ENCODE measurements around the gene ANKHD1. TPM values are rescaled to one million over a fixed set of nuclear protein-coding genes. Genes with fewer than 3 reads are reported as not detected.

ANKHD1 gene
- total RNA-seq, 1 experiment from 2014 or later: 113 TPM

- DNase-seq (ENCODE audit: low spot score) (peak; percentile 87), ATAC-seq (peak; percentile 93)
- Mint-ChIP-seq H3K4me3 (peak overlapping the region; percentile 61), H3K27ac (peak overlapping the region; percentile 95), H3K9me3 (no peaks in the 10 kb centered on the region), H3K36me3 (no peaks in the 10 kb centered on the region), H3K27me3 (ENCODE audit: low read depth) (peaks cover 8% of the 10 kb centered on the region; the same call in 1 of the 2 replicates), H3K4me1 (peaks cover 10% of the 10 kb centered on the region)
- POLR2A ChIA-PET: interaction anchor here (0.6 kb wide), 1 partner anchor 151 kb away, joined by 3 read pairs; no protein-coding TSS in a partner anchor
- TF ChIP-seq HMGXB4 (CRISPR knock-in tag; IDR thresholded peaks at IDR 0.05) (peak; percentile 55; the same call in 1 of the 2 replicates), JAZF1 (CRISPR knock-in tag; IDR thresholded peaks at IDR 0.05) (no peak), IRF2 (CRISPR knock-in tag; IDR thresholded peaks at IDR 0.05; ENCODE audit: borderline replicate concordance, low read depth) (no peak), SMAD4 (CRISPR knock-in tag; IDR thresholded peaks at IDR 0.05) (no peak), OVOL2 (CRISPR knock-in tag; IDR thresholded peaks at IDR 0.05; ENCODE audit: borderline replicate concordance) (no peak), CTCF (IDR thresholded peaks at IDR 0.05) (peak; percentile 69), GRHL2 (CRISPR knock-in tag; IDR thresholded peaks at IDR 0.05; ENCODE audit: insufficient replicate concordance, severe bottlenecking) (no peak), ZBTB43 (CRISPR knock-in tag; IDR thresholded peaks at IDR 0.05) (no peak), SP1 (CRISPR knock-in tag; conservative IDR thresholded peaks at IDR 0.05) (no peak), ZBTB21 (CRISPR knock-in tag; IDR thresholded peaks at IDR 0.05; ENCODE audit: borderline replicate concordance) (no peak)
- TF ChIP-seq, protein P1, sequence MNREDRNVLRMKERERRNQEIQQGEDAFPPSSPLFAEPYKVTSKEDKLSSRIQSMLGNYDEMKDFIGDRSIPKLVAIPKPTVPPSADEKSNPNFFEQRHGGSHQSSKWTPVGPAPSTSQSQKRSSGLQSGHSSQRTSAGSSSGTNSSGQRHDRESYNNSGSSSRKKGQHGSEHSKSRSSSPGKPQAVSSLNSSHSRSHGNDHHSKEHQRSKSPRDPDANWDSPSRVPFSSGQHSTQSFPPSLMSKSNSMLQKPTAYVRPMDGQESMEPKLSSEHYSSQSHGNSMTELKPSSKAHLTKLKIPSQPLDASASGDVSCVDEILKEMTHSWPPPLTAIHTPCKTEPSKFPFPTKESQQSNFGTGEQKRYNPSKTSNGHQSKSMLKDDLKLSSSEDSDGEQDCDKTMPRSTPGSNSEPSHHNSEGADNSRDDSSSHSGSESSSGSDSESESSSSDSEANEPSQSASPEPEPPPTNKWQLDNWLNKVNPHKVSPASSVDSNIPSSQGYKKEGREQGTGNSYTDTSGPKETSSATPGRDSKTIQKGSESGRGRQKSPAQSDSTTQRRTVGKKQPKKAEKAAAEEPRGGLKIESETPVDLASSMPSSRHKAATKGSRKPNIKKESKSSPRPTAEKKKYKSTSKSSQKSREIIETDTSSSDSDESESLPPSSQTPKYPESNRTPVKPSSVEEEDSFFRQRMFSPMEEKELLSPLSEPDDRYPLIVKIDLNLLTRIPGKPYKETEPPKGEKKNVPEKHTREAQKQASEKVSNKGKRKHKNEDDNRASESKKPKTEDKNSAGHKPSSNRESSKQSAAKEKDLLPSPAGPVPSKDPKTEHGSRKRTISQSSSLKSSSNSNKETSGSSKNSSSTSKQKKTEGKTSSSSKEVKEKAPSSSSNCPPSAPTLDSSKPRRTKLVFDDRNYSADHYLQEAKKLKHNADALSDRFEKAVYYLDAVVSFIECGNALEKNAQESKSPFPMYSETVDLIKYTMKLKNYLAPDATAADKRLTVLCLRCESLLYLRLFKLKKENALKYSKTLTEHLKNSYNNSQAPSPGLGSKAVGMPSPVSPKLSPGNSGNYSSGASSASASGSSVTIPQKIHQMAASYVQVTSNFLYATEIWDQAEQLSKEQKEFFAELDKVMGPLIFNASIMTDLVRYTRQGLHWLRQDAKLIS (CRISPR knock-in tag; IDR thresholded peaks at IDR 0.05; ENCODE audit: borderline replicate concordance): no peak
- CTCF ChIA-PET: interaction anchor here (0.6 to 4.5 kb wide), 18 partner anchors 9 to 1854 kb away, joined by 3 to 247 read pairs (median 10); partner anchors contain the start of genes ANKHD1, EIF4EBP3 and HBEGF
Observed at GRCh38 chr5:140357726-140358093, 43.9 kb upstream of the ANKHD1 start.

DNA sequence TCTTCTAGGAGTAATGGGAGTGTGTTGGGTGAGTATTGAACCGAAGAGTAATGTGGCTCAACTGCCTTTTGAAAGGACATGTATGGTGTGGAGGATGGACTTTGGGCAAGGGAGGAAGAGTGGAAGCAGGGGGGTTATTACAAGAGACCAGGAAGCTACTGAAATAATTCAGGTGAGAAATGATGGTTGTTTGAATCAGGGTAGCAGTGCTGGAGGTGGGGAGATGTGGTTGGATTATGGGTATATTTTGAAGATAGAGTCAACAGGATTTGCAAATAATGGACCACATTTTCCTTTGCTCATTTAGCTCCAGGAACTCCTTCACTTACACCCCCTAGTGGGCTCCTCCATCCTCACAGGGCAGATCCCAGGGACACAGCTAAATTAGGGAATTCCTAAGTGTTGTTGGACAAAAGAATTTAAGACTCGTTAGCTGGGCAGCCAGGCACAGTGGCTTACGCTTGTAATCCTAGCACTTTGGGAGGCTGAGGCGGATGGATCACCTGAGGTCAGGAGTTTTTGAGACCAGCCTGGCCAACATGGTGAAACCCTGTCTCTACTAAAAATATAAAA, 42.8 kb upstream of the ANKHD1 start:
- DNase-seq (ENCODE audit: low spot score): peak; percentile 64
- peaks cover 12% of the 10 kb centered on the region for H3K27me3 Mint-ChIP-seq (ENCODE audit: low read depth)

More for the DNA sequence above, 42.8 kb upstream of the ANKHD1 start:
- peaks cover 10% of the 10 kb centered on the region for H3K4me1 Mint-ChIP-seq
- no peak overlapping the region for H3K4me3 Mint-ChIP-seq
- no peaks in the 10 kb centered on the region for H3K9me3 Mint-ChIP-seq
- ChIA-PET CTCF (interaction anchor here (0.5 to 4.5 kb wide), 58 partner anchors 9 to 1593 kb away, joined by 3 to 247 read pairs (median 4); partner anchors contain the start of genes ANKHD1, EIF4EBP3, HBEGF and IK), POLR2A (interaction anchor here (0.7 to 1.3 kb wide), 3 partner anchors 13 to 116 kb away, joined by 3 to 11 read pairs (median 6); partner anchors contain the start of gene HBEGF)
- H3K27ac Mint-ChIP-seq: peak overlapping the region; percentile 8; the same call in 1 of the 2 replicates
- ATAC-seq: peak; percentile 15
- no peaks in the 10 kb centered on the region for H3K36me3 Mint-ChIP-seq
- no peak for TF ChIP-seq ZNF121 (CRISPR knock-in tag; IDR thresholded peaks at IDR 0.05)
- TF ChIP-seq ZNF671 (CRISPR knock-in tag; IDR thresholded peaks at IDR 0.05): no peak
- TF ChIP-seq CTCF (IDR thresholded peaks at IDR 0.05): peak; percentile 28; the same call in 1 of the 2 replicates
- TF ChIP-seq JAZF1 (CRISPR knock-in tag; IDR thresholded peaks at IDR 0.05): no peak
- TF ChIP-seq, protein P2, sequence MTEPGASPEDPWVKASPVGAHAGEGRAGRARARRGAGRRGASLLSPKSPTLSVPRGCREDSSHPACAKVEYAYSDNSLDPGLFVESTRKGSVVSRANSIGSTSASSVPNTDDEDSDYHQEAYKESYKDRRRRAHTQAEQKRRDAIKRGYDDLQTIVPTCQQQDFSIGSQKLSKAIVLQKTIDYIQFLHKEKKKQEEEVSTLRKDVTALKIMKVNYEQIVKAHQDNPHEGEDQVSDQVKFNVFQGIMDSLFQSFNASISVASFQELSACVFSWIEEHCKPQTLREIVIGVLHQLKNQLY (CRISPR knock-in tag; IDR thresholded peaks at IDR 0.05): no peak
- TF ChIP-seq, protein P3, sequence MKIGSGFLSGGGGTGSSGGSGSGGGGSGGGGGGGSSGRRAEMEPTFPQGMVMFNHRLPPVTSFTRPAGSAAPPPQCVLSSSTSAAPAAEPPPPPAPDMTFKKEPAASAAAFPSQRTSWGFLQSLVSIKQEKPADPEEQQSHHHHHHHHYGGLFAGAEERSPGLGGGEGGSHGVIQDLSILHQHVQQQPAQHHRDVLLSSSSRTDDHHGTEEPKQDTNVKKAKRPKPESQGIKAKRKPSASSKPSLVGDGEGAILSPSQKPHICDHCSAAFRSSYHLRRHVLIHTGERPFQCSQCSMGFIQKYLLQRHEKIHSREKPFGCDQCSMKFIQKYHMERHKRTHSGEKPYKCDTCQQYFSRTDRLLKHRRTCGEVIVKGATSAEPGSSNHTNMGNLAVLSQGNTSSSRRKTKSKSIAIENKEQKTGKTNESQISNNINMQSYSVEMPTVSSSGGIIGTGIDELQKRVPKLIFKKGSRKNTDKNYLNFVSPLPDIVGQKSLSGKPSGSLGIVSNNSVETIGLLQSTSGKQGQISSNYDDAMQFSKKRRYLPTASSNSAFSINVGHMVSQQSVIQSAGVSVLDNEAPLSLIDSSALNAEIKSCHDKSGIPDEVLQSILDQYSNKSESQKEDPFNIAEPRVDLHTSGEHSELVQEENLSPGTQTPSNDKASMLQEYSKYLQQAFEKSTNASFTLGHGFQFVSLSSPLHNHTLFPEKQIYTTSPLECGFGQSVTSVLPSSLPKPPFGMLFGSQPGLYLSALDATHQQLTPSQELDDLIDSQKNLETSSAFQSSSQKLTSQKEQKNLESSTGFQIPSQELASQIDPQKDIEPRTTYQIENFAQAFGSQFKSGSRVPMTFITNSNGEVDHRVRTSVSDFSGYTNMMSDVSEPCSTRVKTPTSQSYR (CRISPR knock-in tag; IDR thresholded peaks at IDR 0.05): no peak
- no peak for TF ChIP-seq TEAD4 (CRISPR knock-in tag; IDR thresholded peaks at IDR 0.05)
- TF ChIP-seq MYBL2 (CRISPR knock-in tag; IDR thresholded peaks at IDR 0.05): no peak
